ENCODE results near the gene GP5.

DNA sequence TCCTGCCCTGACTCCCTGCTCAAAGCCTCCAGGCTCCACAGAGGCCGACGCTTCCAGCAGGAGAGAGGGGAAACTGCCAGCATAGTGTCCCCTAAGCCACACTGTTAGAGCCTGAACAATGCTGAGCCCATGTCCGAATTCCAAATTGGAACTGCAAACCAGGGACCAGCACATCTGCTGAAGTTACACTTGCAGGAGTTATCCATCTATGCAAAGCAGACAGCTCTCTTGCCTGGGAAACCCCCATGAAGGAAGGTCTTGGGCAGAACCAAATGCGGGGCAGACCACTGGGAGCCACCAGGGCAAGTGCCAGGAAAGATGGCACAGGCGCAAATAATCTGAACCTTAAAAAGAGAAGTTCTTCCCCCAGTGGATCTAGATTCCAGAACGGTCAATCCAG, 30.1 kb downstream of the GP5 start:
- TF ChIP-seq, protein P1, sequence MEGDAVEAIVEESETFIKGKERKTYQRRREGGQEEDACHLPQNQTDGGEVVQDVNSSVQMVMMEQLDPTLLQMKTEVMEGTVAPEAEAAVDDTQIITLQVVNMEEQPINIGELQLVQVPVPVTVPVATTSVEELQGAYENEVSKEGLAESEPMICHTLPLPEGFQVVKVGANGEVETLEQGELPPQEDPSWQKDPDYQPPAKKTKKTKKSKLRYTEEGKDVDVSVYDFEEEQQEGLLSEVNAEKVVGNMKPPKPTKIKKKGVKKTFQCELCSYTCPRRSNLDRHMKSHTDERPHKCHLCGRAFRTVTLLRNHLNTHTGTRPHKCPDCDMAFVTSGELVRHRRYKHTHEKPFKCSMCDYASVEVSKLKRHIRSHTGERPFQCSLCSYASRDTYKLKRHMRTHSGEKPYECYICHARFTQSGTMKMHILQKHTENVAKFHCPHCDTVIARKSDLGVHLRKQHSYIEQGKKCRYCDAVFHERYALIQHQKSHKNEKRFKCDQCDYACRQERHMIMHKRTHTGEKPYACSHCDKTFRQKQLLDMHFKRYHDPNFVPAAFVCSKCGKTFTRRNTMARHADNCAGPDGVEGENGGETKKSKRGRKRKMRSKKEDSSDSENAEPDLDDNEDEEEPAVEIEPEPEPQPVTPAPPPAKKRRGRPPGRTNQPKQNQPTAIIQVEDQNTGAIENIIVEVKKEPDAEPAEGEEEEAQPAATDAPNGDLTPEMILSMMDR (IDR thresholded peaks at IDR 0.05; ENCODE audit: borderline replicate concordance, extremely low read depth, low read length, poor library complexity, severe bottlenecking) = no peak
- no peak for TF ChIP-seq EZH2 (IDR thresholded peaks at IDR 0.05; ENCODE audit: borderline replicate concordance, low read depth, low read length, severe bottlenecking)
